HG02588 (cell line): ENCODE results near the gene LATS2.

Experiments
- ATAC-seq: cut with Tn5 transposase; IDR thresholded peaks from one replicate; pipeline ENCODE4 v1.9.1; 2021; ENCODE audit warnings: mild to moderate bottlenecking, moderate library complexity; ENCODE audit not compliant: unreplicated experiment

LATS2 gene

GRCh38 chr13:21061029-21061763 lies at the start of gene LATS2:
Gene LATS2, minus strand, starts transcription at chr13:21061586. Its CDS starts 15,560 bp downstream, at chr13:21046026.
- ATAC-seq = peak; percentile 89

GRCh38 chr13:21109168-21109567 lies 47.8 kb upstream of the LATS2 start:
- ATAC-seq = no peak

GRCh38 chr13:21106089-21106488 lies 44.7 kb upstream of the LATS2 start:
- no peak for ATAC-seq

GRCh38 chr13:21104199-21105019 lies 43.0 kb upstream of the LATS2 start:
- ATAC-seq = no peak

- no peak for ATAC-seq
These were observed 40.6 kb upstream of the LATS2 start for GRCh38 chr13:21101865-21102576.

- no peak for ATAC-seq
These were observed 39.8 kb upstream of the LATS2 start for GRCh38 chr13:21100994-21101757.

- no peak for ATAC-seq
These were observed 38.8 kb upstream of the LATS2 start for GRCh38 chr13:21100211-21100610.

GRCh38 chr13:21095311-21095710 lies 33.9 kb upstream of the LATS2 start:
- ATAC-seq = no peak

GRCh38 chr13:21089830-21090229 lies 28.4 kb upstream of the LATS2 start:
- ATAC-seq = no peak

- no peak for ATAC-seq
These were observed 27.1 kb upstream of the LATS2 start for GRCh38 chr13:21088534-21088933.

- ATAC-seq = no peak
These were observed 25.5 kb upstream of the LATS2 start for GRCh38 chr13:21086929-21087328.

- ATAC-seq = no peak
These were observed 20.5 kb upstream of the LATS2 start for GRCh38 chr13:21081926-21082325.

- no peak for ATAC-seq
These were observed 19.2 kb upstream of the LATS2 start for GRCh38 chr13:21080593-21080891.

- no peak for ATAC-seq
These were observed 18.6 kb upstream of the LATS2 start for GRCh38 chr13:21079761-21080592.

GRCh38 chr13:21079221-21079620 lies 17.8 kb upstream of the LATS2 start:
- no peak for ATAC-seq

GRCh38 chr13:21078501-21078900 lies 17.1 kb upstream of the LATS2 start:
- no peak for ATAC-seq

GRCh38 chr13:21077788-21078353 lies 16.5 kb upstream of the LATS2 start:
- no peak for ATAC-seq

GRCh38 chr13:21077076-21077787 lies 15.8 kb upstream of the LATS2 start:
- no peak for ATAC-seq

GRCh38 chr13:21076253-21076652 lies 14.9 kb upstream of the LATS2 start:
- no peak for ATAC-seq
